HFFc6 (cell line): ENCODE data around the gene COPS9. TPM values are rescaled to one million over a fixed set of nuclear protein-coding genes. Genes with fewer than 3 reads are reported as not detected.

Experiments
- DNase-seq: peaks from one replicate; pipeline ENCODE4 v3.0.0-alpha.2; 2018
- H3K27ac Mint-ChIP-seq: 2 replicates; pipeline ENCODE4 v1.8.0; 2020; ENCODE audit warnings: mild to moderate bottlenecking, mixed read lengths
- H3K27me3 Mint-ChIP-seq: 2 replicates; pipeline ENCODE4 v1.8.0; 2021; ENCODE audit warnings: mild to moderate bottlenecking, moderate library complexity, mixed read lengths; ENCODE audit not compliant: insufficient read depth
- H3K36me3 Mint-ChIP-seq: 2 replicates; pipeline ENCODE4 v1.8.0; 2021; ENCODE audit warnings: low read depth, mixed read lengths
- H3K4me1 Mint-ChIP-seq: 2 replicates; pipeline ENCODE4 v1.8.0; 2020; ENCODE audit warnings: low read depth, mixed read lengths
- H3K4me3 Mint-ChIP-seq: 2 replicates; pipeline ENCODE4 v1.8.0; 2020; ENCODE audit warnings: mild to moderate bottlenecking, moderate library complexity, mixed read lengths
- H3K9me3 Mint-ChIP-seq: 2 replicates; pipeline ENCODE4 v1.8.0; 2020; ENCODE audit warnings: mild to moderate bottlenecking, mixed read lengths
- total RNA-seq, 6 experiments: library from RNA; stranded (reverse); fragmentation: NEBNext Ultra II Directional; extraction: Animal tissue kit (Norgen Biotek cat#: 25700); gene quantifications; 2 replicates in 1 of 6; 3 replicates in 5 of 6; pipeline ENCODE4 v1.2.3, GENCODE V29; 2021
- TF ChIP-seq, protein P1 (sequence below): fragments of 200-600 bp; sonication (generic); IDR thresholded peaks from 2 replicates; pipeline ENCODE4 v1.5.0; 2021; ENCODE audit warnings: antibody characterized with exemption, mild to moderate bottlenecking

COPS9 gene
- total RNA-seq, 6 experiments from 2014 or later, result 147 to 239 (median 211) TPM

DNA sequence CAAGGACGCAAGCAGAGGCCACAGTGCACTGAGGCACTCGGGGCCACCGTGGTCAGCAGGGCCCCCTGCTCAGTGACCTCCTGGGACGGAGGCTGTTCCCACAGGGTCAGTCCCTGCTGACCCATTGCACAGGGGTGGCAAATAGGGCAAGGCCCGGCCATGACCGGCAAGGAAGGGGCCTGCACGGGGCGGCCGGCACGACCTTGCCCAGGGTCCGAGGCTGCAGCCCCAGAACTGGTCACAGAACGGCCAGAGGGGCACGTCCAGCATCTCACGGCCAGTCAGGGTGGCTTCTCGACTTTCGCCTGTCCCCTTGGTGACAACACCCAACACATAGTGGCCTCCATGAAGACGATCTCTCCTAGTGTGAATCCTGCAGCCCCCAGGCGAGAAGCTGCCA is 31.9 kb upstream of the COPS9 start:
- Mint-ChIP-seq H3K4me1 (no peaks in the 10 kb centered on the region), H3K9me3 (no peaks in the 10 kb centered on the region; the same call in 1 of the 2 replicates), H3K27me3 (peaks cover 33% of the 10 kb centered on the region), H3K27ac (no peak overlapping the region), H3K36me3 (no peaks in the 10 kb centered on the region), H3K4me3 (no peak overlapping the region)
- DNase-seq, result no peak
- TF ChIP-seq, protein P1, sequence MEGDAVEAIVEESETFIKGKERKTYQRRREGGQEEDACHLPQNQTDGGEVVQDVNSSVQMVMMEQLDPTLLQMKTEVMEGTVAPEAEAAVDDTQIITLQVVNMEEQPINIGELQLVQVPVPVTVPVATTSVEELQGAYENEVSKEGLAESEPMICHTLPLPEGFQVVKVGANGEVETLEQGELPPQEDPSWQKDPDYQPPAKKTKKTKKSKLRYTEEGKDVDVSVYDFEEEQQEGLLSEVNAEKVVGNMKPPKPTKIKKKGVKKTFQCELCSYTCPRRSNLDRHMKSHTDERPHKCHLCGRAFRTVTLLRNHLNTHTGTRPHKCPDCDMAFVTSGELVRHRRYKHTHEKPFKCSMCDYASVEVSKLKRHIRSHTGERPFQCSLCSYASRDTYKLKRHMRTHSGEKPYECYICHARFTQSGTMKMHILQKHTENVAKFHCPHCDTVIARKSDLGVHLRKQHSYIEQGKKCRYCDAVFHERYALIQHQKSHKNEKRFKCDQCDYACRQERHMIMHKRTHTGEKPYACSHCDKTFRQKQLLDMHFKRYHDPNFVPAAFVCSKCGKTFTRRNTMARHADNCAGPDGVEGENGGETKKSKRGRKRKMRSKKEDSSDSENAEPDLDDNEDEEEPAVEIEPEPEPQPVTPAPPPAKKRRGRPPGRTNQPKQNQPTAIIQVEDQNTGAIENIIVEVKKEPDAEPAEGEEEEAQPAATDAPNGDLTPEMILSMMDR, result no peak

DNA sequence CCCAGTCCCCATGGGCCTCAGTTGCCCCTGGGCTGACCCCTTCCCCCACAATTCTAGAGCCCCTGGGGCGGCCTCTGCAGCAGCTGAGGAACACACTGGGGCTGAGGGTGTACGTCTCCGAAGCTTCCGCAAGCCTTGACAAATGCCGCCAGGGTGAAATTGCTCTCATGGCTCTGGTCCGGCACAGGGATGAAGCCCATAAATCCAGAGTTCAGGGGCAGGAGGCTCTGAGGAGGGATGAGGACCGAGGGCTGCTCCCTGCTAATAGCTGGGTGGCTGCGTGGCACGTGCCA is 31.4 kb upstream of the COPS9 start:
- Mint-ChIP-seq H3K36me3 (no peaks in the 10 kb centered on the region), H3K4me3 (no peak overlapping the region), H3K9me3 (no peaks in the 10 kb centered on the region; the same call in 1 of the 2 replicates), H3K27me3 (peaks cover 30% of the 10 kb centered on the region), H3K27ac (no peak overlapping the region), H3K4me1 (no peaks in the 10 kb centered on the region)
- DNase-seq, result no peak
- TF ChIP-seq, protein P1, result no peak

DNA sequence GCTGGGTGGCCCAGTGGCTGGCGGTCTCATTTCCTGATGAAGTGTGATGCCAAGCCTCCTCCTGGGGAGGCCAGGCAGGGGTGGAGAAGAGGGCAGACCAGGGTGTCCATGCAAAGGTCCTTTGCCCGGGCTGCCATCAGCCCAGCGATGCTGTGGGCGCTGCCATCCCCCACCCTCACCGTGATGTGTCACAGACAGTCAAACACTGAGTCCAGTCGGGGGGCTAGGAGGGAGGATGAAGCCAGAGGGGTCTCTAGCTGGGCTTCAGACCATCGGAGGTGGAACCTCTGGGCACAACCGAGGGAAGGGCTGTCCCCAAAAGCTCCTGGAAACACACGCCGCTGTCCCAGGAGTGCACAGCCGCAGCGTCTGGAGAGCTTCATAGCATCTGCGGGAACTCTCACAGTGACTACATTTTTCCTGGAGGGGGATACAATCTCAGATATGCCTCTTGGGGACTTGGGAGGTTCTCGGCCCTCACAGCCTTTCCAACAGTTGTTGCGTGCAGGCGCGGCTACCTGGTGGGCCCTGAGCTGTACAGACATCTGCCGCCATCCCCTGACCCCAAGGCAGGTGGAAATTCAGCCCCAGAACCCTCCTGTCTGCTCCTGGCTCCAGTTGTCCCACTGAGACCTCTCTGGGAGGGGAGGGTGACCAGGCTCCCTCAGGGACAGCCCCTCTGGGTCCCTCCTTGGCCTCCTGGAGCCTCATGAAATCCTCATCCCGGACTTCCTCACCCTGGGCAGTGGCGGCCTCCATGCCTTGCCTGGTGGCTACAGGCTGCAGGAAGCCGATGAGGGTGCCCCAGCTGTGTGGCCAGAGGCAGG is 30.9 kb upstream of the COPS9 start:
- Mint-ChIP-seq H3K9me3 (no peaks in the 10 kb centered on the region; the same call in 1 of the 2 replicates), H3K27ac (no peak overlapping the region), H3K4me1 (no peaks in the 10 kb centered on the region), H3K4me3 (no peak overlapping the region), H3K36me3 (no peaks in the 10 kb centered on the region), H3K27me3 (peaks cover 29% of the 10 kb centered on the region)
- no peak for DNase-seq
- TF ChIP-seq, protein P1, result no peak

DNA sequence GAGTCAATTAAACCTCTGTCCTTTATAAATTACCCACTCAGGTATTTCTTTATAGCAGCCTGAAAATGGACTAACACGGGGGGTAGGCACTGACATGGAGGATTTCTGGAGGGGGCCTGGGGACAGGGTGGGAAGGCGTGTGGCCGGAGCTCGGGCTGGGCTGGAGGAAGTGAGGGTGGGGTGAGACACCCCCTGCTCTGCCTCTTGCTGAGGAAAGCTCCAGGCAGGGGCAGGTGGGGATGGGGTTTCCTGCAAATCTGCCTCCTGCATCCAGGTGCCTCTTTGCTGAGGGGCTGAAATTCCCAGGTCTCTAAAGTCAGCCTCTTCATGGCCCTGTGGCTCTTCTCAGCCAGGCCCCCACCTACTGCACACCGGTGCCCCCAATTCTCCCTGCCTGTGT is 30.1 kb upstream of the COPS9 start:
- Mint-ChIP-seq H3K4me3 (no peak overlapping the region), H3K27me3 (peaks cover 26% of the 10 kb centered on the region), H3K36me3 (no peaks in the 10 kb centered on the region), H3K27ac (no peak overlapping the region), H3K9me3 (no peaks in the 10 kb centered on the region; the same call in 1 of the 2 replicates), H3K4me1 (no peaks in the 10 kb centered on the region)
- TF ChIP-seq, protein P1, result no peak
- no peak for DNase-seq

DNA sequence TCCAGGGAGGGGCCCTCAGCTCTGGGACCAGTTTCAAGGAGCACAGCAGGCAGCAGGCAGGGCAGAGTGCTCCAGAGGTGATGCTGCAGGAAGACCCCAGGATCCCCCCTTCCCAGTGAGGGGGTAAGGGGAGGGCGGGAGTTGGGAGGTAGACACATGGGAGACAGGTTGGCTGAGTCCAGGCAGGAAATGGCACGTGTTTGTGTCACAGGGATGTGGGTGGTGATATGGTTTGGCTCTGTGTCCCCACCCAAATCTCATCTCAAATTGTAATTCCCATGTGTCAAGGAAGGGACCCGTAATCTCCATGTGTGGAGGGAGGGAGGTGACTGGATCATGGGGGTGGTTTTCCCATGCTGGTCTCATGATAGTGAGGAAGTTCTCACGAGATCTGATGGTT is 29.6 kb upstream of the COPS9 start:
- no peak overlapping the region for H3K27ac Mint-ChIP-seq
- DNase-seq, result no peak
- peaks cover 23% of the 10 kb centered on the region for H3K27me3 Mint-ChIP-seq

More for the DNA sequence above, 29.6 kb upstream of the COPS9 start:
- Mint-ChIP-seq H3K4me3 (no peak overlapping the region), H3K4me1 (no peaks in the 10 kb centered on the region), H3K36me3 (no peaks in the 10 kb centered on the region), H3K9me3 (no peaks in the 10 kb centered on the region; the same call in 1 of the 2 replicates)
- TF ChIP-seq, protein P1, result no peak
